Suprapubic skin (tissue), 4 donors: ENCODE data around the gene CTNNA3. TPM values are rescaled to one million over a fixed set of nuclear protein-coding genes. Genes with fewer than 3 reads are reported as not detected.

ENCODE experiments used
- DNase-seq, 2 donors: peaks; one replicate each; pipeline ENCODE4 v3.0.0-alpha.2; 2019; ENCODE audit warnings: low spot score in 2 of 2
- H3K27ac ChIP-seq: fragments of 200-600 bp; sonication (generic); one replicate; pipeline ENCODE4 v1.5.1; 2019
- H3K27me3 ChIP-seq: fragments of 200-600 bp; sonication (generic); one replicate; pipeline ENCODE4 v1.5.1; 2019
- H3K36me3 ChIP-seq: fragments of 200-600 bp; sonication (generic); one replicate; pipeline ENCODE4 v1.5.1; 2019
- H3K4me1 ChIP-seq: fragments of 200-600 bp; sonication (generic); one replicate; pipeline ENCODE4 v1.5.1; 2019
- H3K4me3 ChIP-seq: fragments of 200-600 bp; sonication (generic); one replicate; pipeline ENCODE4 v1.5.1; 2019; ENCODE audit warnings: mild to moderate bottlenecking
- H3K9me3 ChIP-seq: fragments of 200-600 bp; sonication (generic); one replicate; pipeline ENCODE4 v1.5.1; 2019
- EP300 ChIP-seq: sonication (generic); formaldehyde crosslinking; IDR thresholded peaks from one replicate; pipeline ENCODE4 v1.6.1; 2017; ENCODE audit warnings: antibody characterized with exemption
- POLR2A ChIP-seq, 2 donors: fragments of 450-650 bp; IDR thresholded peaks; one replicate each; pipeline ENCODE4 v1.6.1; 2017; ENCODE audit warnings: antibody characterized with exemption in 2 of 2, mild to moderate bottlenecking in 2 of 2, moderate library complexity in 2 of 2
- POLR2AphosphoS5 ChIP-seq, 3 donors: sonication (generic); formaldehyde crosslinking; IDR thresholded peaks; one replicate each; pipeline ENCODE4 v1.6.1; 2017; ENCODE audit warnings: antibody characterized with exemption in 3 of 3
- WGBS: methylation state at CpG from one replicate; pipeline ENCODE4 v1.1.5; 2018; 5-methylcytosine and 5-hydroxymethylcytosine counted together
- total RNA-seq, 4 donors: library from RNA; depleted of rRNA; stranded (reverse); fragments of >200 nt; gene quantifications; one replicate each; pipeline ENCODE4 v1.1.0, GENCODE V29; 2016
- TF ChIP-seq, protein P1 (sequence below), 2 donors: fragments of 200-600 bp in 1 of 2; fragments of 450-650 bp in 1 of 2; sonication (generic) in 1 of 2; IDR thresholded peaks; one replicate each; pipeline ENCODE4 v1.5.1; 2016 to 2019; ENCODE audit warnings: antibody characterized with exemption in 2 of 2, mild to moderate bottlenecking in 1 of 2, moderate library complexity in 1 of 2

CTNNA3 gene
- total RNA-seq, 4 donors from 2014 or later: 0.08 to 0.29 (median 0.21) TPM

DNA sequence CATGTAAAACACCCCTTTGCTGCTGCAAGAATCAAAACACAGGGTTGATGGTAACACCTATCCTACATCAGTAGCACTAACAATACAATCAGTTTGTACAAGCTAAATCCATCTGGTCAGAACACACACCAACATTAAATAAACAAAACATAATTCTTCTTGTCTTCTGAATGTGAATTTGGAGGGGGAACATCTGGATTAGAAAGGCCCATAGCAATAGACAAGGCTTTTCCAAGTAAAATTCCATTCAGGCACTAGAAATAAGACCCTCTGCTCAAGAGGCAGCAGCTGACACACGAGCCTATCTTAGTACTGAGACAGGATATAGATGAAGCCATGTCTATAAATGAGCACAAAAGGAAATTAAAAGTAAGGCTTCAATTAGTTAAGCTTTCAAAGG lies 1610.1 kb downstream of the CTNNA3 start:
- H3K27ac ChIP-seq: no peak overlapping the region
- H3K4me3 ChIP-seq: no peak overlapping the region
- H3K4me1 ChIP-seq: no peaks in the 10 kb centered on the region
- H3K9me3 ChIP-seq: no peaks in the 10 kb centered on the region
- TF ChIP-seq, protein P1, sequence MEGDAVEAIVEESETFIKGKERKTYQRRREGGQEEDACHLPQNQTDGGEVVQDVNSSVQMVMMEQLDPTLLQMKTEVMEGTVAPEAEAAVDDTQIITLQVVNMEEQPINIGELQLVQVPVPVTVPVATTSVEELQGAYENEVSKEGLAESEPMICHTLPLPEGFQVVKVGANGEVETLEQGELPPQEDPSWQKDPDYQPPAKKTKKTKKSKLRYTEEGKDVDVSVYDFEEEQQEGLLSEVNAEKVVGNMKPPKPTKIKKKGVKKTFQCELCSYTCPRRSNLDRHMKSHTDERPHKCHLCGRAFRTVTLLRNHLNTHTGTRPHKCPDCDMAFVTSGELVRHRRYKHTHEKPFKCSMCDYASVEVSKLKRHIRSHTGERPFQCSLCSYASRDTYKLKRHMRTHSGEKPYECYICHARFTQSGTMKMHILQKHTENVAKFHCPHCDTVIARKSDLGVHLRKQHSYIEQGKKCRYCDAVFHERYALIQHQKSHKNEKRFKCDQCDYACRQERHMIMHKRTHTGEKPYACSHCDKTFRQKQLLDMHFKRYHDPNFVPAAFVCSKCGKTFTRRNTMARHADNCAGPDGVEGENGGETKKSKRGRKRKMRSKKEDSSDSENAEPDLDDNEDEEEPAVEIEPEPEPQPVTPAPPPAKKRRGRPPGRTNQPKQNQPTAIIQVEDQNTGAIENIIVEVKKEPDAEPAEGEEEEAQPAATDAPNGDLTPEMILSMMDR (IDR thresholded peaks at IDR 0.05): no peak
- TF ChIP-seq EP300 (no peak), POLR2AphosphoS5 (IDR thresholded peaks at IDR 0.05) (no peak), POLR2A (IDR thresholded peaks at IDR 0.05) (no peak)
- H3K36me3 ChIP-seq: no peaks in the 10 kb centered on the region
- no peaks in the 10 kb centered on the region for H3K27me3 ChIP-seq
- WGBS: 16% methylated on average over 1 of the region's 1 CpG
- no peak for DNase-seq

DNA sequence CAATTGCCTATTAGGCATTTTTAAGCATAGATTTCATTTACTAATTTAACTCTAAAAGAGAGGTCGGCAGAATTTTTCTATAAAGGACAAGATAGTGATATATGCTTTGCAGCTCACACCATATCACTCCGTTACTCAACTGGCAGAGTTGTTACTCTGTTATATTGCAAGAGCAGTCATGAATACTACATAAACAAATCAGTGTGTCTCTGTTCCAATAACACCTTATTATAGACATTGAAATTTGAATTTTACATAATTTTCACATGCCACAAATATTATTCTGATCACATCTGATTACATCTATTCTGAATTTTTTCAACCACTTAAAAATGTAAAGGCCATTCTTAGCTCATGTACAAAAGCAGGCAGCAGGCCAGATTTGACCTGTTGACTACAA lies 1624.1 kb downstream of the CTNNA3 start:
- no peak for DNase-seq
- Histone ChIP-seq H3K27me3 (no peaks in the 10 kb centered on the region), H3K36me3 (no peaks in the 10 kb centered on the region), H3K27ac (no peak overlapping the region), H3K4me1 (no peaks in the 10 kb centered on the region), H3K9me3 (no peaks in the 10 kb centered on the region), H3K4me3 (no peak overlapping the region)
- WGBS: 88% methylated on average over 2 of the region's 2 CpGs
- TF ChIP-seq POLR2A (IDR thresholded peaks at IDR 0.05) (no peak), POLR2AphosphoS5 (IDR thresholded peaks at IDR 0.05) (no peak), EP300 (no peak)
- TF ChIP-seq, protein P1 (IDR thresholded peaks at IDR 0.05): no peak

DNA sequence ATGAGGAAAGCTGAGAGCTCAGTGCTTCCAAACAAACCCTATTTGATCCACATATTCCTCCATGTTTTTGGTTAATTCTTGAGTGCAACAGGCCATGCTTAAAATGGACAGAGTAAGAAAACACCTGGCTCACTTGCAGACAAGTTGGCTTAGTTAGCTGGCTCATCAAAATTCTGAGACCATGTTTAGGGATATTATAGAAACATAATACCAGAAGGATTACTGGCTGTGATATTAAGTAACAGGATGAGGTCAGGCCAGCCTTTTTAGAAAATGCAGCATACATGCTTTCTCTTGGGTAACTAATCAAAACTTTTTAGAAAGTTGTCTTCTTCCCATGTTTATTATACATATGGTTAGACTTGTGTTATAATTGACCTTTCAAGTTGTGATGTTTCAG lies 1637.4 kb downstream of the CTNNA3 start:
- Histone ChIP-seq H3K4me1 (no peaks in the 10 kb centered on the region), H3K27ac (no peak overlapping the region), H3K36me3 (no peaks in the 10 kb centered on the region), H3K4me3 (no peak overlapping the region), H3K9me3 (no peaks in the 10 kb centered on the region), H3K27me3 (no peaks in the 10 kb centered on the region)
- DNase-seq: no peak
- TF ChIP-seq, protein P1 (IDR thresholded peaks at IDR 0.05): no peak

- Histone ChIP-seq H3K36me3 (no peaks in the 10 kb centered on the region), H3K27me3 (no peaks in the 10 kb centered on the region), H3K27ac (no peak overlapping the region), H3K4me3 (no peak overlapping the region), H3K9me3 (peaks cover 8% of the 10 kb centered on the region), H3K4me1 (no peaks in the 10 kb centered on the region)
- 63% methylated on average over 3 of the region's 3 CpGs for WGBS
- no peak for DNase-seq
- TF ChIP-seq POLR2A (IDR thresholded peaks at IDR 0.05) (no peak), POLR2AphosphoS5 (IDR thresholded peaks at IDR 0.05) (no peak), EP300 (no peak)
- TF ChIP-seq, protein P1 (IDR thresholded peaks at IDR 0.05): no peak
Observed at GRCh38 chr10:66049335-66049734, 1646.7 kb downstream of the CTNNA3 start.

DNA sequence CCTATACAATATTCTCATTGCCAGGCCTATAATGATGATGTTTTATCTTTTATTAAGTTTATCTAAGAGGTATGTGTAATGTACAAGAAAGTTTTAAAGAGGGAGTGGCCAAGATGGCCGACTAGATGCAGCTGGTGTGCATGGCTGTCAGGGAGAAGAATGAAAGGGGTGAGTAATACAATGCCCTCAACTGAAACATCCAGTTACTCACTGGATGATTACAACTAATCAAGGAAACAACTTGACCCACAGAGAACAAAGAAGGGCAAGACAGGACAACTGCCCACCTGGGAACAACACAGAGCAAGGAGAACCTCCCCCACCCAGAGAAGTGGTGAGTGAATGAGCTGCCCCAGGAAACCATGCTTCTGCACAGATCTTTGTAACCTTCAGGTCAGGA lies 1650.1 kb downstream of the CTNNA3 start:
- Histone ChIP-seq H3K9me3 (peaks cover 8% of the 10 kb centered on the region), H3K27me3 (no peaks in the 10 kb centered on the region), H3K4me3 (no peak overlapping the region), H3K36me3 (no peaks in the 10 kb centered on the region), H3K4me1 (no peaks in the 10 kb centered on the region), H3K27ac (no peak overlapping the region)
- no peak for DNase-seq
- TF ChIP-seq EP300: no peak
- TF ChIP-seq POLR2AphosphoS5 (IDR thresholded peaks at IDR 0.05): no peak
- TF ChIP-seq, protein P1 (IDR thresholded peaks at IDR 0.05): no peak
- no peak for TF ChIP-seq POLR2A (IDR thresholded peaks at IDR 0.05)
- WGBS: 76% methylated on average over 1 of the region's 1 CpG
